CD4-positive, alpha-beta T cell treated with Interleukin-15 for 1 hour (primary cell): ENCODE results near the gene IRF3.

ENCODE experiments used
- DNase-seq: peaks from one replicate; pipeline ENCODE4 v3.0.0-alpha.2; 2020

The IRF3 gene, protein sequence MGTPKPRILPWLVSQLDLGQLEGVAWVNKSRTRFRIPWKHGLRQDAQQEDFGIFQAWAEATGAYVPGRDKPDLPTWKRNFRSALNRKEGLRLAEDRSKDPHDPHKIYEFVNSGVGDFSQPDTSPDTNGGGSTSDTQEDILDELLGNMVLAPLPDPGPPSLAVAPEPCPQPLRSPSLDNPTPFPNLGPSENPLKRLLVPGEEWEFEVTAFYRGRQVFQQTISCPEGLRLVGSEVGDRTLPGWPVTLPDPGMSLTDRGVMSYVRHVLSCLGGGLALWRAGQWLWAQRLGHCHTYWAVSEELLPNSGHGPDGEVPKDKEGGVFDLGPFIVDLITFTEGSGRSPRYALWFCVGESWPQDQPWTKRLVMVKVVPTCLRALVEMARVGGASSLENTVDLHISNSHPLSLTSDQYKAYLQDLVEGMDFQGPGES

DNA sequence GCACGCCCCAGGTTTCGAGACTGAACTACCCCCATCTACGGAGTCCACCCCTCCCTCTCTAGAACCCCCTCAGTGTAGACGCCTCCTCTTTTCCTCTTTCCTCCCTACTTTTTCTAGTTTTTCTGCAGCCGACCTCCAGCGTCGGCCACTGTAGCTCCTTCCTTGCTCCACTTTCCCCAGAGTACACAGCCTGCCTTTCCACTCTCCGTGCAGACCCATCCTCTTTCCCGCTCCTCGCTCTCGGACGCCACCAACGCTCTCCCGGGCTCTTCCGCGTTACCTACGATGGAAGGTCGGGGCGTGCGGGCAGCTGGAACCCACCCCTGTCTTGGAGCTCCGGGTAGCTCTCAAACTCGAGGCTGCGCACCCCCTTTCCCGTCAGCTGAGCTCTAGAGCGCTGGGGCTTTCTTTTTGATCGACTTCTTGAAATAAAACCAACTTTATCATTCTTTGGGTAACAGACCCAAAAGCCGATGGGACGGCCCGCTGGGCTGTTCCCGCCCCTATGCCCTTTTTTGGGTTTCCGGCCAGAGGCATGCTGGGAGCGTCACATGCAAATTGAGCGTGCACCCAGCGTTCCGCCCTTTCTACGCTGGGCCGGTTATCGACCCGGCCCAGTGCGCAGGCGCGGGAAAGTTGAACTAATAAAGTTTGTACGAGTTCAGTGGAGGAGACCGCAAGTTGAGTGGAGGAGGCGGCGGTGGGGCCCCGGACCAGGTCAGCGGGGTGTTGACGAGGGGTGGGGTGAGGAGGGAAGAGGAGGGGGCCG lies at the start of gene IRF3, which contains the start of gene BCL2L12:
Gene IRF3 (minus strand): TSS at position 507 of the 769 bp plus-strand sequence. CDS start 1,019 bp downstream, outside the sequence.
Gene BCL2L12 (plus strand): TSS at position 583 of the 769 bp plus-strand sequence. CDS start 760 bp downstream, outside the sequence.
- DNase-seq = peak; percentile 98

DNA sequence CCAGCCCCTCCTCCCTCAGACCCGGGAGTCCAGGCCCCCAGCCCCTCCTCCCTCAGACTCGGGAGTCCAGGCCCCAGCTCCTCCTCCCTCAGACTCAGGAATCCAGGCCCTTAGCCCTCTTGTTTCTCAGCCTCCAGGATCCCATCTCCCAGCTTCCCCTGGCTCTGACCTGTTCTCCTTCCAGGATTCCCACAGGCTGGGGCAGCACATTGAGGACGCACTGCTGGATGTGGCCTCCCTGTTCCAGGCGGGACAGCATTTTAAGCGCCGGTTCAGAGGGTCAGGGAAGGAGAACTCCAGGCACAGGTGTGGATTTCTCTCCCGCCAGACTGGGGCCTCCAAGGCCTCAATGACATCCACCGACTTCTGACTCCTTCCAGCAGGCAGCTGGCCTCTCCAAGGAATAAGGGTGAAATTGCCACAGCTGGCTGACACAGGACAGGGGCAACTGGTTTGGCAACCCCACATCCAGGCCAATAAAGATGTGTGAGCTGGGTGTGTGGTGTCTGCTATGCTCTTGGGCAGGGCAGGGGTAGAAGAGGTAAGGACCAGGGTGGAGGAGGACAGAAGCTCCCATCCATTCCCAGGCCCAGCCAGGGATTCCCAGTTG lies 47.7 kb upstream of the IRF3 start:
- DNase-seq = no peak

DNA sequence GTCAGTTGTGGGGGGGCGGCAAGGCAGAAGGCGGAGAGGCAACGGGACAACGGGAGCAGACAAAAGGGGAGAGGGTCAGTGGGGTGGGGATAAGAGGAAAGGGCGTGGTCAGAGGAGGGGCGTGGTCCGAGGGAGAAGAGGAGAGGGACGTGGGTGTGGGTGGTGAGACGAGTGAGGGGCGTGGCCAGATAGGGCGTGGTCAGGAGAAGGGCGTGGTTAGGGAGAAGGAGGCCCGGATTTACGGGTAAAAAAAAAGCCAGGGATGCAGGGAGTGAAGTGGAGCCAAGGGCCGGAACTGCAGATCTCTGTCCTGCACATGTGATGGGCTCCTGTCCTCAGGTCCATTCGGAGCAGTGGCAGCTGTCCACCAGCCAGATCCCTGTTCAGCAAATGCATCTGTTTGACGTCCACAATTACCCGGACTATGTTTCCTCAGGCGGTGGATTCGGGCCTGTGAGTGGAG lies 46.8 kb upstream of the IRF3 start:
- no peak for DNase-seq

DNA sequence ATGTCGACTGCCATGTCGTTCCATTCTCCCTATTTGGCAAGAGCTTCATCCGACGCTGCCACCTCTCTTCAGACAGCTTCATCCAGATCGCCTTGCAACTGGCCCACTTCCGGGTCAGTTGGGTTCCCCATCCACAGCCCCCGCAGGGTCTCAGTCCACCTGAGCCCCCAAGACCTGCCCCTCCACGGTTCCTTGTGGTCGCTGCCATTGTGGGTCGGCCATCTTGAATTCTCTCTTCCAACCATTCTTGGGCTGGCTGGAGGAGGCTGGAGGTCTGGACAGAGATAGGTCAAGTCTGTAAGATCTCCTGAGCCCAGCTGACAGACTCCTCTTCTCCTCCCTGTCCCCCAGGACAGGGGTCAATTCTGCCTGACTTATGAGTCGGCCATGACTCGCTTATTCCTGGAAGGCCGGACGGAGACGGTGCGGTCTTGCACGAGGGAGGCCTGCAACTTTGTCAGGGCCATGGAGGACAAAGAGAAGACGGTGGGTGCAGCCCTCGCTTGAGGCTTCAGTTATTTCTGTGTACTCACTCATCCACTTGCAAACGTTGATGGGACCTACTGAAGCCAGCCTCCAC lies 44.8 kb upstream of the IRF3 start:
- no peak for DNase-seq

DNA sequence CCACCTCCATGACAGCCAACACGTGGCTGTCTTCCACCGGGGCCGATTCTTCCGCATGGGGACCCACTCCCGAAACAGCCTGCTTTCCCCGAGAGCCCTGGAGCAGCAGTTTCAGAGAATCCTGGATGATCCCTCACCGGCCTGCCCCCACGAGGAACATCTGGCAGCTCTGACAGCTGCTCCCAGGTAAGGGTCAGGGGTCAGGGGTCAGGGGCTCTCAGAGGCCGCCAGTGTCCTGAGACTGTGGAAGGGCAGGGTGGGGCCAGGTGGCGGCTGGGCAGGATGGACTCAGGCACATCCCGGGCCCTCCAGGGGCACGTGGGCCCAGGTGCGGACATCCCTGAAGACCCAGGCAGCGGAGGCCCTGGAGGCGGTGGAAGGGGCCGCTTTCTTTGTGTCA lies 40.3 kb upstream of the IRF3 start:
- DNase-seq = no peak

DNA sequence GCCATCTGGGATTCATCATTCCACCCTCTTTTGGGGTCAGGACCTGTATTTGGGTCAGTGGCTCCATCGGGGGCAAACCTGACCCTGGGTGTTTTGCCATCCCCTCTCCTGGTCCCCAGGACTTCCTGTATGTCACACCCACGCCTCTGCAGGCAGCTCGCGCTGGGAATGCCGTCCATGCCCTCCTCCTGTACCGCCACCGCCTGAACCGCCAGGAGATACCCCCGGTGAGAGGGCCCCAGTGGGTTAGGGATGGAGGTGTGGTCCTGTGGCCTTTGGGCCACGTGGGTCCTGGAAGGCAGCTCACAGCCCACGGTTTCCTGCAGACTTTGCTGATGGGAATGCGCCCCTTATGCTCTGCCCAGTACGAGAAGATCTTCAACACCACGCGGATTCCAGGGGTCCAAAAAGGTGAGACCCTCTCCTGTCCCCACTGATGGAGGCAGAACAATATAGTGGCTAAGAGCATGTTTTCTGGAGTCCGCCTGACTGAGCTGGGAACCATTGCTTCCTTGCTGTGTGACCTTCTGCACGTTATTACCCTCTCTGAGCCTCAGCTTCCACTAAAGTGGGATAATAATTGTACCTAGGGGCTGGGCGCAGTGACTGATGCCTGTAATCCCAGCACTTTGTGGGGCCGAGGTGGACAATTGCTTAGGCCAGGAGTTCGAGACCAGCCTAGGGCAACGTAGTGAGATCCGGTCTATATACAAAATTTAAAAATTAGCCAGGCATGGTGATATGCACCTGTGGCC lies 39.4 kb upstream of the IRF3 start:
- DNase-seq = no peak

DNA sequence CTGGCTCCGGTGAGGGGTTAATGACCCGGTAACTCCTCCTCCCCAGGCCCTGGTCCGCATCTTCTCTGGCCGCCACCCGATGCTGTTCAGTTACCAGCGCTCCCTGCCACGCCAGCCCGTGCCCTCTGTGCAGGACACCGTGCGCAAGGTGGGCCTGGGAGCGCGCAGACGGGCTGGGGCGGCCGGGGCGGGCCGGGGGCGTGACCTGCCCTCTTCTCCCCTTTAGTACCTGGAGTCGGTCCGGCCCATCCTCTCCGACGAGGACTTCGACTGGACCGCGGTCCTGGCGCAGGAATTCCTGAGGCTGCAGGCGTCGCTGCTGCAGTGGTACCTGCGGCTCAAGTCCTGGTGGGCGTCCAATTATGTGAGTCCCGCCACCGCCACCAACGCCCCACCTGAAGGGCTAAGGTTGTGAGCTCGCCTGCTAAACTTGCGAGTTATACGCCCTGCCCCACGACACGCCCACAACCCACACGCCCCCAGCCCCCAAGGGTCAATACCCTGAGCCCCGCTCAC lies 35.7 kb upstream of the IRF3 start:
- DNase-seq = no peak

DNA sequence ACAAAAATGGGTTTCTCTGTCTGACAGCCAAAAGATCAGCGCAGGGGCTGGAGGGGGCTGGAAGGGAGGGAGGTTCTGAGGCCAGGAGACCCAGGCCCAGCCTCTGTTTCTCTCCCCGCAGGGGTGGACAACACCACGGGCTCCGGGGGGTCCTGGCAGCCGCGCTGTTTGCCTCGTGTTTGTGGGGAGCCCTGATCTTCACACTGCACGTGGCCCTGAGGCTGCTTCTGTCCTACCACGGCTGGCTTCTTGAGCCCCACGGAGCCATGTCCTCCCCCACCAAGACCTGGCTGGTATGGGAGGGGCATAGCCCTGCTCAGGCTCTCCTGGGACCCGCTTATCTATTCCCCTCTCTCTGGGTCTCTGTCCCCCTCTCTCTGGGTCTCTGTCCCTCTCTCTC lies 34.9 kb upstream of the IRF3 start:
- no peak for DNase-seq

DNA sequence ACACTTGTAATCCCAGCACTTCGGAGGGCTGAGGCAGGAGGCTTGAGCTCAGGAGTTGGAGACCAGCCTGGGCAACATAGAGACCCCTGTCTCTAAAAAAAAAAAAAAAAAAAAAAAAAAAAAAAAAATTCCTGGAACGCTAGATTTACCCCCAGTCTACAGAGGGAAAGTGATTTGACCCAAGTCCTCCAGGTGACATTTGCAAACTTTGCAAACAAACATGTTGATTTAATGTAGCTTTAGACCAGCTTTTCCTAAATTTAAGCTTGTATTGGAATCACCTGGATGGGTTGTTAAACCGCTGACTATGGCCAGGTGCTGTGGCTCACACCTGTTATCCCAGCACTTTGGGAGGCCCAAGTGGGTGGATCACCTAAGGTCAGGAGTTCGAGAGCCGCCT lies 33.7 kb upstream of the IRF3 start:
- no peak for DNase-seq

DNA sequence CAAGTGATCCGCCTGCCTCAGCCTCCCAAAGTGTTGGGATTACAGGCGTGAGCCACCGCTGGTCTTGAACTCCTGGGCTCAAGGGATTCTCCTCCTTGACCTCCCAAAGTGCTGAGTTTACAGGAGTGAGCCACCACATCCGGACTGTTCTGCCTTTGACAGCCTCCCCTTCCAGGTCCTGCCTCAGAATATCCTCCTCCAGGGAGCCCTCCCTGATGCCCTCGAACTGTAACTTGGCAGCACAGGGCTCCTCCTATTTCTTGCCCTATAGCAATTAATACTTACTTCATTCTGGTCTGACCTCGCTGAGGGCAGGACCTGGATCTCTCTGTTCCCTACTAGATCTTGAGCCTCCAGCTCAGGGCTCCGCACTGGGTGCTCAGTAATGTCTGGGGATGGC lies 31.2 kb upstream of the IRF3 start:
- DNase-seq = no peak

DNA sequence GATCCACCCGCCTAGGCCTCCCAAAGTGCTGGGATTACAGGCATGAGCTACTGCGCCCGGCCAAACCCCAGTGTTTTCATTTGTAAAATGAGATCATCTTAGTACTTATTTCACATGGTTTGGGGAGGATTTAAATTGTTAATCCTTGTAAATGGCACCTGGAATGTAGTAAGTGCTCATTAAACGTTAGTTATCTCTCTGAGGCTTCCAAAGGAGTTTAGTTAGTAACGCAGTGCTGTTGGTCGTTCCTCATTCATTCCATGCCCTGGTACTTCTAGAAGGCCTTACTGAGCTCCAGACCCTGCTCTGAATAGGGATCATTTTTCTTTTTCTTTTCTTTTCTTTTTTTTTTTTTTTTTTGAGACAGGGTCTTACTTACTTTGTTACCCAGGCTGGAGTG lies 30.5 kb upstream of the IRF3 start:
- DNase-seq = no peak

DNA sequence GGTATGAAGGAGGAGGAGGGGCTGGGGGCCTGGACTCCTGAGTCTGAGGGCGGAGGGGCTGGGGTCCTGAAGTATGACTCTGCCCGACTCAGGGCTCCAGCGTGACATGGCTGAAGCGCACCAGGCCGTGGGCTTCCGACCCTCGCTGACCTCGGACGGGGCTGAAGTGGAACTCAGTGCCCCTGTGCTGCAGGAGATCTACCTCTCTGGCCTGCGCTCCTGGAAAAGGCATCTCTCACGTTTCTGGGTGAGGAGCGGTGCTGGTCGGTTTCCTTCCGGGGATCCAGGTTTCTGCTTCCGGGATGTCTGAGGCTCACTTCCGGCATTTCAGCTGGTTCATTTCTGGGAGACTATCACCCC lies 26.5 kb upstream of the IRF3 start:
- no peak for DNase-seq

DNA sequence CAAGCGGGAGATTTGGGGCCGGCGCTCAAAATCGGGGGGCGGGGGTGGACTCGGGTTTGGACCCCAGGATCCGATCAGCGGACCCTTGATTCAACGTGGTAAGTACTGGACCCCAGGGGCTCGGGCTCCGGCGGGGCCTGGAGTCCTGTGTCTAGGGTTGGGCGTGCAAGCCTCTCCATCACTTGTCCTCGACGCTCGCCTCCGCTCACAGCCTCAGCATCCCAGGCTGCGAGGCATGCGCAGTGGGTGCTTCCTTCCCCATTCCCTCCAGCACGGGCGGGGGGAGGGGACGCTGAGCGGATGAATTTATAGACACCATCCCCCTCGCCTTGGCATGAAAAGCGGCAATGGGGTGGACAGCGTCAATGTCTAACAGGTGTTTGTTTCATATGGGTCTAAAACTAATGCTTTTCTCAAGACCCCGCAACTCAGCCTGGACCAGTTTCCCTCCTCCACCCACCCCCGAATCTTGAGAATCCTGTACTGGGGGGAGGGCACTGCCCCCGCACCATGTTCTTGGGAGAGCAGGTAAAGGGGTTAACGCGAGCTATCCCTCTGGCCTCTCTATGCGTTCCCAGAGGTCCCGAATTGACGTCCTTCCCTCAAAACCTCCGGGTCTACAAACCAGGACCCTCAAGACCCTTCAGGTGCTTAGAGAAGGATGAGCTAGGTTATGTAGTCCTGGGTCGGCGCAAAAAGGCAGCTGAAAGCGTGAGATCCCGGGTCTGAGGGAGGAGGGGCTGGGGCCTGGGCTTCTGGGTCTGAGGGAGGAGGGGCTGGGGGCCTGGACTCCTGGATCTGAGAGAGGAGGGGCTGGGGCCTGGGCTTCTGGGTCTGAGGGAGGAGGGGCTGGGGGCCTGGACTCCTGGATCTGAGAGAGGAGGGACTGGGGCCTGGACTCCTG lies 25.8 kb upstream of the IRF3 start:
- no peak for DNase-seq

DNA sequence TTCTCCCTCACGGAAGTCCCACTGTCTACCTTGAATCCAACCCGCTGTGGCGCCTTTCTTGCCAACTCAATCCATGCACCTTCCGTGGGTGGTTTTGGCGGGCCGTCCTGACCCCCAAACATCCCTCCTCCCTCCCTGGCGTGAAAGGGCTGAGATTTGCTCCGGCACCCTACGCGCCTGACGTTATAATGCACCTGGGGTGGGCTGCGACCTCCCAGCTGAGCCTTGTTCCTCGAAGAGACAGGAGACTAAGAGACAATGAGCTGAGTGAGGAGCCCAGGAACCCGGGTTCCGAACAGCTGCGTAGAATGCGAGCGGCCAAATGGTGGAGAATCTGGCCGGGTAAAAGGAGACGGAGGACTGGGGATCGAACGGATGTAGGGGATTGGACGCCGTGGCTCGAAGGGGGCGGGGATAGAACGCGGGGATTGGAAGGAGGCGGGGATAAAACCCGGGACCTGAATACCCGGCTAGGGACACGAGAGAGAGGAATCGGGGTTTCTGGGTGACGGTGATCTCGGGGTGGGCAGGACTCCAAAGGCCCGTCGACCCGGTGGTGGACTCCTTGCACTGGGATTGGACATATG lies 25.1 kb upstream of the IRF3 start, which contains the start of gene CPT1C:
Gene CPT1C (plus strand): TSS at position 461 of the 587 bp plus-strand sequence. CDS start 1,137 bp downstream, outside the sequence.
- DNase-seq = peak; percentile 55

DNA sequence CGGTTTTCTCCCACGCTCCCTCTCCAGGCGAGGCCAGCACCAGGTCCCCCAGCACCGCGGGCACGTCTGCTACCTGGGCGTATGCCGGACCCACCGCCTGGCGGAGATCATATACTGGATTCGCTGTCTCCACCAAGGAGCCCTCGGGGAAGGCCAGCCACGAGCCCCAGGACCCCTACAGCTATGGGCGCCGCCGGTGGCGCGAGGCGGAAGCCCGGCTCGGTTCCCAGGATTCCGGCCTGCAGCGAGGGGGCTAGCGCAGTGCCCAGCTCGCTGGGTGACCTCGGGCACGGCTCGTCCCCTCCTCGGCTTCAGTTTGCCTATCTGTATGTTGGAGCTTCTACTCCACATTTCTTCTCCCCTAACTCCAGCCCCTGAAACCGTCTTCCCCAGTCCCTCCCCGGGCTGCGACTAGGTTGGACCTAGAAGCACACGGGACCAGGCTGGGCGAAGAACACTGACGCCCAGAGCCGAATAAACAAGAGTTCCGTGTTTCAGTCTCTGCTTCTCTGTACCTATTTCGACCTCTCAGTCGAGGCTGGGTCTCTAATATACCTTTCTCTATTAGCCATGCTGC lies 24.5 kb upstream of the IRF3 start:
- DNase-seq = no peak

DNA sequence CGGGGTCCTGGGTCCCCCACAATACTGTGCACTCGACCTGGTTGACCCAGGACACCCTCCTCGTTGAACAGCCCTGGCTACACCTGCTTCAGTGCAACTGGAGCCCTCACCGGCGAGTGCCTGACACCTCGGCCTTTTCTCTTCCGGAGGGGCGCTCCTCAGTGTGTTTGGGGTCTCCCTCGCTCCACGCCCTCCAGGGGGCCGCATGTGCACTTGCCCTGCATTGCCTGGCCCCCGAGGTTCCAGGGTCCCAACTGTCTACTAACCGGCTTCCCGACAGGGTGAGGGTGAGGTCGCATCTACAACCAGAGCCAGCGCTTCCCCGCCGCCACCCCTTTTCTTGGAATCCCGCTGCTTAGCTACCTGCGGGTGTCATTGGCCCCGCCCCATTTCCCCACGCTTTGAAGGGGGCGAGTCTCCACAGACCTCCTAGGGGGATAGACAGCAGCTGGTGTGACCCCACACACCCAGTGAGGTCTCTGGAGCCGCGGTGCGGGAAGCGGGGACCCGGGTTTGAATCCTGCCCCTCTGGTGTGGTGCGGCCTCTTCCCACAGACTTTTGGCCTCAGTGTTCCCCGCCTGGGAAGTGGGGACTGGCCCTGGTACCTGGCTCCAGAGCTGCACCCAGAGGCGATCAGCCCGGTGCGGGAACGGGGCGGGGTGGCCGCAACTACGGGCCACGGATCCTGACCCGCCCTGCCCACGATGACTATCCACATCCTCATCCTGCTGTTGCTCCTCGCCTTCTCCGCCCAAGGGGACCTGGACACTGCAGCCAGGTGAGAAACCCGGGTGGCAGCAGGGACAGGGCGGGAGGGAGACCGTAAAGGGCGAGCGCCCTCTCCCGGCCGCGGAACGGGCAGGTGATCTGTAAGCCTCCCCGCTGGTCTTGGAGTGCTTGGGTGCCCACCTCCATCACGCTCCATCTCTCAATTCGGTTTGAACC lies 23.7 kb upstream of the IRF3 start, which contains the start of gene ADM5:
Gene ADM5 (plus strand): TSS at position 462 of the 946 bp plus-strand sequence. CDS start 244 bp downstream, at position 706.
- peak; percentile 37 for DNase-seq

DNA sequence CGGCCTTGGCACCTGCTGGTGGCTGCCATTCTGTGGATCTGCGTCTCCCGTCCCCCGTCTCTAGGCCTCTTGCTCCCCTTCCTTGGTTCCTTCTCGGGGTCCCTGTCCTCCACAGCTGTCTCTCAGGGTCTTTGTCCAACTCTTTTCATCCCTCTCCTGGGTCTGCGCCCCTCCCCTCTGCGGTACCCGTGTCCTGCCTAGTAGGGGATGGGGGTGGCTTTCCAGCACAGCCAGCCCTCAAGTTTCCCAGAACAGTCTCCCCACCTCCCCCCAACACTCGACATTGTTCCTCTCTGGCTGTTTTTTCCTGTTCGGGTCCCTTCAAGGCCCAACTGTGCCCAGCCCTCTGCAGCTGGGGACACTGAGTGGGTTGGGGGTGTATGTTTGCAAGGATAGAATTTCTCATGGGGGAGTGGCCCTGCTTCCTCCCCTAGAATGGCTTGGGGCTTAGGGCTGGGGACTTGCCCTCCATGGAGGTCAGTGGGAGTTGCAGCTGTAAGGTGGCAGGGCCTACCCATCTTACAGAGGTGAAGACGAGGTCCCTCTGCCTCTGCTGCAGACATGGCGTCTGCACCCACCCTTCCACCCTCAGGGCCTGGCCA lies 23.0 kb upstream of the IRF3 start:
- DNase-seq = no peak

DNA sequence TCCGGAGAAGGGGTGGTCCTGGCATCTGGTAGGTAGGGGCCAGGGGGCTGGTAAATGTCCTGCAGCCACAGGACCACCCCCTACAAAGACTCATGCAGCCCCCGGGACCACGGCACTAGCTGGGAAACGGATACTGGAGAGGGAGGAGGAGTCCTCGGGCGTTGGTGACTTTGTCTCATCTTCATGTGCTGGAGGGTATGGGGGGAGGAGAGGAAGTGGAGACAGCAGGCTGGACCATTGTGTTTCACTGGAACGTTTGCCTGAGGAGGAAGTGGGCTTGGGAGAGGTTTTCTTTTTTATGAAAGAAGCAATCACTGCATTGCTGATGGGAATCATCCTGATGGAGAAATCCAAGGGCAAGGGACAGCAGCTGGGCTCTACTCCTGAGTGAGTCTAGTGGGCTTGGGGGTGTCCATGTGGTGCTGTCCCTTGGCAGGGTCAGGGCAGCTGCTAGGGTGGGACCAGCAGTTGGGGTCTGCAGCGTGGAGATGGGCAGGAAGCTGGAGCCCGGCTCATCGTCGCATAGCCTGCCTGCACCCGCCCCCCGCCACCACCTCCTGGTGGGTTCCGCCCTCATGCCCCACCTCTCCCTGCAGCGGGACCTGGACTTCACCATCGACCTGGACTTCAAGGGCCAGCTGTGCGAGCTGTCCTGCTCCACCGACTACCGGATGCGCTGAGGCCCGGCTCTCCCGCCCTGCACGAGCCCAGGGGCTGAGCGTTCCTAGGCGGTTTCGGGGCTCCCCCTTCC lies 22.1 kb upstream of the IRF3 start:
- DNase-seq = no peak
